ENCODE data around the gene DNER. TPM values are rescaled to one million over a fixed set of nuclear protein-coding genes. Genes with fewer than 3 reads are reported as not detected.

Gene DNER
- polyA plus RNA-seq, 6 donors from 2014 or later, result not detected

GRCh38 chr2:229650901-229651300 lies 63.5 kb downstream of the DNER start:
- Mint-ChIP-seq H3K27me3 (peaks cover 11 to 25% (median 20%) of the 10 kb centered on the region in 3 donors), H3K27ac (no peak overlapping the region), H3K36me3 (no peaks in the 10 kb centered on the region), H3K4me3 (no peak overlapping the region), H3K9me3 (peaks cover 0 to 1% (median 0%) of the 10 kb centered on the region in 7 donors), H3K4me1 (no peaks in the 10 kb centered on the region)
- DNase-seq, result no peak
- no peak for ATAC-seq (ENCODE audit: low read depth in 2 of 2)

DNA sequence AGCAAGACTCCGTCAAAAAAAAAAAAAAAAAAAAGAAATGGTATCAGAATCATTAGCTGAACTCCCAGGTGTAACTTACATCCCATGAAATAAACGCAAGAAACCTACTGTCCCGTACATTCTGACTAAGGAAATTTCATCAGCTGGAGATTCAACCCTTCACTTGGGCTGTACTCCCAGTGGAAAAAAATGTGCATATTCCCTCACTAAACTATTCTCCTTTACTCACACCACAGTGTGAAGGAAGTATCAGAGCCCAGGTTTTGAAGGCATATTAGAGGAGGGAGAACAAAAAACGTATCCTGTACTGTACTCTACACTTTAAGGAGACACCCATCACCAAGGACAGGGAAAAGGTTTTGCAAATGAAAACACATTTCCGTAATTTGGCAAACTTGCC lies 64.3 kb downstream of the DNER start:
- DNase-seq, result no peak
- no peak overlapping the region for H3K4me3 Mint-ChIP-seq
- no peak overlapping the region for H3K27ac Mint-ChIP-seq
- H3K4me1 Mint-ChIP-seq, result no peaks in the 10 kb centered on the region
- no peak for ATAC-seq (ENCODE audit: low read depth in 2 of 2)
- H3K27me3 Mint-ChIP-seq, result peaks cover 8 to 19% (median 15%) of the 10 kb centered on the region in 3 donors
- H3K9me3 Mint-ChIP-seq, result no peaks in the 10 kb centered on the region
- H3K36me3 Mint-ChIP-seq, result no peaks in the 10 kb centered on the region

DNA sequence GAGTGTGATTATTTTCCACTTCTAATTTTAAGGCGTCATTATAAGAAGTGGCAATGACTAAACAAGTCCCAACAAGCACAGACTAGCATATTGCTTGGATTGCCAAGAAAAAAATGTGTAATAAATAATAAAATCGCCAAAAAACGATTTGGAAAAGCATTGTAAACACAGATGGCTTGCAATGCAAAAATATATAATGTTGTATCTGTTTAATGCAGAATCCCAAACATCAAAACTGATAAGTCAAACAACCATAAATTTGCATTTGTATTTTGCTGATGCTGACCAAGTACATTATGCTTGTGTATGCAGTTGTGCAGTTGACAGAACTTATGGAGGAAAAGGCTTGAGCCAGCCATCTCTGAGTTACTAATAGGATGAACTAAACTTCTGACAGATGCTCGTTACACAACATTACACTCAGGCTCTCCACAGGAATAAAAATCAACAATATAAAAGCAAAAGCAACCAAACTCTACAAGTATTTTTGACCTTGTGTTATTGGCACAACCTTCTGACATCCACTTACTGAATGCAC lies 68.1 kb downstream of the DNER start:
- Mint-ChIP-seq H3K36me3 (no peaks in the 10 kb centered on the region), H3K4me3 (no peak overlapping the region), H3K9me3 (no peaks in the 10 kb centered on the region), H3K4me1 (no peaks in the 10 kb centered on the region), H3K27ac (no peak overlapping the region), H3K27me3 (peaks cover 8 to 17% (median 10%) of the 10 kb centered on the region in 3 donors)
- no peak for DNase-seq
- ATAC-seq (ENCODE audit: low read depth in 2 of 2), result no peak

- DNase-seq (no peak), ATAC-seq (ENCODE audit: low read depth in 2 of 2) (no peak)
- Mint-ChIP-seq H3K4me3 (no peak overlapping the region), H3K36me3 (no peaks in the 10 kb centered on the region), H3K9me3 (no peaks in the 10 kb centered on the region), H3K27me3 (peaks cover 0 to 26% (median 16%) of the 10 kb centered on the region in 3 donors), H3K27ac (no peak overlapping the region), H3K4me1 (no peaks in the 10 kb centered on the region)
Measured at GRCh38 chr2:229642371-229642770, 72.0 kb downstream of the DNER start.

GRCh38 chr2:229641676-229642075 lies 72.7 kb downstream of the DNER start:
- H3K36me3 Mint-ChIP-seq, result no peaks in the 10 kb centered on the region
- no peak overlapping the region for H3K27ac Mint-ChIP-seq
- DNase-seq (no peak), ATAC-seq (ENCODE audit: low read depth in 2 of 2) (no peak)
- H3K4me3 Mint-ChIP-seq, result no peak overlapping the region
- no peaks in the 10 kb centered on the region for H3K9me3 Mint-ChIP-seq
- H3K4me1 Mint-ChIP-seq, result no peaks in the 10 kb centered on the region
- H3K27me3 Mint-ChIP-seq, result peaks cover 4 to 32% (median 16%) of the 10 kb centered on the region in 3 donors

DNA sequence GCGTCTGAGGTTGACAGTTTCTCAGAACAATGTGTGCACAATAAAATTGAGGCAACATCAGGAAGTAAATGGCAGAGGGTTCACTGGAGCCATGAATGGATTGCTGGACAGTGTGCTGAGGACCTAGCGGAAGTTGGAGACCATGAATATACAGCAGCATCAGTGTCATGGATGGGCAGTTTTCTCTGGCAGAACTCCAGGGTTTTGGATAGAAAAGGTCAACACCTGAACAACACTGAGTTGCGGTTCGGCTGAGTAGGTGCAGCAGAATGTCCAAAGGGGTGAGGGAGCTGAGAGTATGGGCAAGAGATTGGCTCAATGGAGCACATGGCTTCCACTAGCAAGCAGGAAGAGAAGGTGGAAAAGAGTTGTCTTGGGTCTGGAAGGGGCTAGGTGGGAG lies 73.7 kb downstream of the DNER start:
- no peak for ATAC-seq (ENCODE audit: low read depth in 2 of 2)
- H3K36me3 Mint-ChIP-seq, result no peaks in the 10 kb centered on the region
- H3K9me3 Mint-ChIP-seq, result no peaks in the 10 kb centered on the region
- H3K27me3 Mint-ChIP-seq, result peaks cover 11 to 32% (median 16%) of the 10 kb centered on the region in 3 donors
- H3K4me3 Mint-ChIP-seq, result no peak overlapping the region
- H3K27ac Mint-ChIP-seq, result no peak overlapping the region
- DNase-seq, result no peak
- no peaks in the 10 kb centered on the region for H3K4me1 Mint-ChIP-seq

DNA sequence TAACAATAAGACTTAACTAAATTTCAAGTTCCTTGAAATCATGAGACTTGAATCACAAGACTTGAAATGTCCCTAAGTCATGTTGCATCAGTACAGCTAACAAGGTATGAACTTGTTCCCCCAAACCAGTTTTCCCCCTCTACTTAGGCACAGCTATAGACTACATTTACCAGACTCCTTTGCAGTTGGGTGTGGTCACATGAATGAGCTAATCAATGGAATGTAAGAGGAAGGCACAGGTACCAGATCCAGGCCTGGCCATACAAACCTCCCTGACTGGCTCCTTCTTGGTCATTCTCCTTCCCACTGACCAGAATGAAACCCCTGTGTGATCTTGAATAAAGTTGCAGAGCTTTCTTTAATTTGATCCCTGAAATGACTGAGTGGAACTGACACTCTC lies 77.8 kb downstream of the DNER start:
- ATAC-seq (ENCODE audit: low read depth in 2 of 2) (no peak), DNase-seq (no peak)
- Mint-ChIP-seq H3K4me1 (no peaks in the 10 kb centered on the region), H3K36me3 (no peaks in the 10 kb centered on the region), H3K4me3 (no peak overlapping the region), H3K27me3 (peaks cover 20 to 33% (median 26%) of the 10 kb centered on the region in 3 donors), H3K27ac (no peak overlapping the region), H3K9me3 (no peaks in the 10 kb centered on the region)

GRCh38 chr2:229635371-229635680 lies 79.0 kb downstream of the DNER start:
- Mint-ChIP-seq H3K9me3 (no peaks in the 10 kb centered on the region), H3K27me3 (peaks cover 14 to 22% (median 20%) of the 10 kb centered on the region in 3 donors), H3K27ac (no peak overlapping the region), H3K36me3 (no peaks in the 10 kb centered on the region), H3K4me1 (no peaks in the 10 kb centered on the region), H3K4me3 (no peak overlapping the region)
- ATAC-seq (ENCODE audit: low read depth in 2 of 2), result no peak
- DNase-seq, result no peak

DNA sequence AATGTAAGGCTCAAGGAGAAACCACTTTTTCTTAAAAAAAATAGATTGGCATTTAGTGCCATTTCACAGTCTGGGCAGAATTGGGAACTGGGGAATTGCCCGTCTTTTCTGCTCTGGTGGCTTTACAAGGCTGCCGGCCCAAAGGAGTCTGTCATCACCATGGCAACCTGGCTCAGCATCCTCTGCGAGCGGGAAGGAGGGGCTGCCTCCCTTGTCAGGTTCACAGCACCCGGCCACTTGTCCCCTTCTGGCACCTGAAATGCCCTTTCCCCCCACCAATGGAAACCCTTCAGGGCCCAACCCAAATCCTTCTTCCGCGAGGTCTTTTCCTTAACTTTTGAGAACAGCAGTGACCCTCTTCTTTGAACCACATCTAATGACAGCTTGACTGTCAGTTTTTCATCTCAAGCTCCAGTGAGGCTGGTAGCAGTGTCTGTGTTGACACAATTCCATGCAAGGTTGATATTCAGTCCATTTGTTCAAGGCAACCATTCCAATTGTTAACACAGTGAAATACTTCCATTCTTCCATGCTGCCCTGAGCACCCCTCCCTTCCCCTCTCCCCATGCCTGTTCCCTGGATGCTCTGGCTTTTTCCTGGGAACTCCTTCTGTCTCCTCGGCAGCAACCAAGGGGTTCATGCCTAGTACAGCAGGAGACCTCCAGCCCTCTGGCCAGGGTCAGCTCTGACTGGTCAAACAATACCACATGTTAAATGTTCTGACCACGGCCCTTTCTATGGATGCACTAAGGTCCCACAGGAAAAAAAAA lies 79.6 kb downstream of the DNER start:
- Mint-ChIP-seq H3K9me3 (no peaks in the 10 kb centered on the region), H3K27me3 (peaks cover 13 to 21% (median 20%) of the 10 kb centered on the region in 3 donors), H3K36me3 (no peaks in the 10 kb centered on the region), H3K4me3 (peak overlapping the region in 1 of 8 donors; percentile 42), H3K4me1 (no peaks in the 10 kb centered on the region), H3K27ac (no peak overlapping the region)
- DNase-seq, result no peak
- no peak for ATAC-seq (ENCODE audit: low read depth in 2 of 2)

DNA sequence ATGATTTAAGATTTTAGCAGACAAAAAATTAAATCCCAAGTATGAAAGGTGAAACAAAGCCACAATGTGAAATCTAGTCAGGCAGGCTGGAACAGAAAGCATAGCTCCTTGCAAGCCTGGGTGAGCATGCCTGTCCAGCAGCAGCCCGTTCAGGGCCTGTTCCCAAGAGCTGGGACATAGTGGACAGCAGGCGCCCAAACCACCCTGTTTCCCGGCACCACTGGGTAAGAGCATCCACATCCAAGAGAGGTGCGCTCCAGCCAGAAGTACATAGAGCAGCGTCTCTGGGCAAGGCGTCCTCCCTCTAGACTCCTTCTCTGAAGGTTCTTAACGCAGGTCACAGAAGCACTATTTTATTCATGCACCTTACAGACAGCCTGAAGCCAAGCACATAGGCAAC lies 80.8 kb downstream of the DNER start:
- Mint-ChIP-seq H3K4me3 (peak overlapping the region in 1 of 8 donors; percentile 41), H3K4me1 (peaks cover 0 to 2% (median 0%) of the 10 kb centered on the region in 3 donors), H3K9me3 (no peaks in the 10 kb centered on the region), H3K27me3 (peaks cover 13 to 21% (median 20%) of the 10 kb centered on the region in 3 donors), H3K36me3 (no peaks in the 10 kb centered on the region), H3K27ac (no peak overlapping the region)
- no peak for DNase-seq
- ATAC-seq (ENCODE audit: low read depth in 2 of 2), result no peak

GRCh38 chr2:229629039-229629438 lies 85.3 kb downstream of the DNER start:
- H3K36me3 Mint-ChIP-seq, result no peaks in the 10 kb centered on the region
- ATAC-seq (ENCODE audit: low read depth in 2 of 2) (no peak), DNase-seq (no peak)
- peaks cover 0 to 3% (median 0%) of the 10 kb centered on the region in 7 donors for H3K9me3 Mint-ChIP-seq
- no peak overlapping the region for H3K4me3 Mint-ChIP-seq
- peaks cover 0 to 2% (median 0%) of the 10 kb centered on the region in 3 donors for H3K4me1 Mint-ChIP-seq
- H3K27ac Mint-ChIP-seq, result no peak overlapping the region
- peaks cover 0 to 11% (median 6%) of the 10 kb centered on the region in 3 donors for H3K27me3 Mint-ChIP-seq

DNA sequence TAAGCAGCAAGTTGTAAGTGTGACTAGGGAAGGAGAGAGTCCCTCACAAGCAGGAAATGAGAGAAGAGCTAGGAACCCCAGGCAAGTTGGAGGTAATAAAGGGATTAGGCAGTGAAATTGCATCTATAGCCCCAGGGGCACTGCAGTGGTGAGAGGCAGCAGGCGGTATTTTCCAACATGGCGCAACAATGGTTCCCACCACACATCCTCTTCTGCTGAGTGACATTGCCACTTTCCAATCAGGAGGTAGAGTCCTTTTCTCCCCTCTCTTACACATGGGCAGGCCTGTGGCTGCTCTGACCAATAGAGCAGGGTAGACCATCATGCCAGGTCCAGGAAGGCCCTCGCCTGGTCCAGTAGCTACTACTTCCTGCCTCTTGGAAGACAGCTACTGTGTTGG lies 86.6 kb downstream of the DNER start:
- no peak for DNase-seq
- H3K4me1 Mint-ChIP-seq, result peaks cover 0 to 2% (median 0%) of the 10 kb centered on the region in 3 donors
- H3K4me3 Mint-ChIP-seq, result no peak overlapping the region
- peaks cover 0 to 20% (median 11%) of the 10 kb centered on the region in 3 donors for H3K27me3 Mint-ChIP-seq
- no peak for ATAC-seq (ENCODE audit: low read depth in 2 of 2)
- H3K27ac Mint-ChIP-seq, result no peak overlapping the region
- H3K9me3 Mint-ChIP-seq, result peaks cover 0 to 9% (median 0%) of the 10 kb centered on the region in 7 donors
- no peaks in the 10 kb centered on the region for H3K36me3 Mint-ChIP-seq

- Mint-ChIP-seq H3K27me3 (peaks cover 4 to 35% (median 11%) of the 10 kb centered on the region in 3 donors), H3K4me3 (no peak overlapping the region), H3K4me1 (peaks cover 0 to 4% (median 0%) of the 10 kb centered on the region in 3 donors), H3K36me3 (no peaks in the 10 kb centered on the region), H3K9me3 (peaks cover 0 to 17% (median 0%) of the 10 kb centered on the region in 7 donors), H3K27ac (no peak overlapping the region)
- DNase-seq (no peak), ATAC-seq (ENCODE audit: low read depth in 2 of 2) (no peak)
Measured at GRCh38 chr2:229622495-229623355, 91.6 kb downstream of the DNER start.

All from naive B cell (primary cell).